ENCODE data around the gene CCDC172.

- TF ChIP-seq RCOR1 (IDR thresholded peaks at IDR 0.05; ENCODE audit: insufficient replicate concordance, low read length) (no peak), POLR2A (IDR thresholded peaks at IDR 0.05; ENCODE audit: low read depth, low read length) (no peak), CTCF (conservative IDR thresholded peaks at IDR 0.05; ENCODE audit: low read depth, low read length) (no peak), ELK1 (IDR thresholded peaks at IDR 0.05; ENCODE audit: borderline replicate concordance, low read depth, low read length) (no peak), SMC3 (IDR thresholded peaks at IDR 0.05; ENCODE audit: low read depth, low read length) (no peak), USF2 (IDR thresholded peaks at IDR 0.05; ENCODE audit: low read depth, low read length) (no peak), RAD21 (IDR thresholded peaks at IDR 0.05; ENCODE audit: low read length) (no peak), RFX5 (IDR thresholded peaks at IDR 0.05; ENCODE audit: low read depth, low read length) (no peak), NFE2L2 (IDR thresholded peaks at IDR 0.05; ENCODE audit: low read depth, low read length) (no peak), CEBPB (IDR thresholded peaks at IDR 0.05; ENCODE audit: low read depth, low read length) (no peak), MAFK (IDR thresholded peaks at IDR 0.05; ENCODE audit: low read depth, low read length) (peak; percentile 39)
Observed at GRCh38 chr10:116336866-116337265, 12.6 kb downstream of the CCDC172 start.

Data from IMR-90 (cell line).